NCI-H187 (cell line): ENCODE data around the gene MTERF1.

Experiments
- DNase-seq, 2 experiments: peaks; one replicate each; lab custom pipeline; 2025; lab: John Stamatoyannopoulos, UW

MTERF1 gene

GRCh38 chr7:91835091-91835825, 45.2 kb downstream of the MTERF1 start:
- no peak for DNase-seq

DNA sequence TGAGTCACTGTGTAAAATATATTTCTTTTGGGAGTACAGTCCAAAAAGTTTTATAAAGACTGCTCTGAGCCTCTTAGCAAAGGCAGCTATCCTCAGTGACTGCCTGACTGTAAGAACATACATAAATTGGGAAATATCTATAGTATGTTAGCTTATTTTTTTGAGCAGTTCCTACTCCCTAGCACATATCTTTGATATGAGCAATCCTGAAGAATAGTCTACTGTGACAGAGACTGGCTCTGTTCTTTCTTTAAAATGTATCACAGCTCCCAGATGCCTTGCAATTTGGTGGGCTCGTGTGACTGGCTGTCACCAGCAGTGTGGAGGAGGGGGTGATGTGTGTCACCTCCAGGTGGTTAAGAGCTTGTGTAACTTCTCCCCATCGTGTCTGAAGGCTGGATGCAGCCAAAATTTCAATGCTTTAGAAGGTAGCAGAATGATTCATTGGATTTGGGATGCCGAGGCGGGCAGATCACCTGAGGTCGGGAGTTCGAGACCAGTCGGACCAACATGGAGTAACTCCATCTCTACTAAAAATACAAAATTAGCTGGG, 47.9 kb downstream of the MTERF1 start:
- DNase-seq, result no peak

DNA sequence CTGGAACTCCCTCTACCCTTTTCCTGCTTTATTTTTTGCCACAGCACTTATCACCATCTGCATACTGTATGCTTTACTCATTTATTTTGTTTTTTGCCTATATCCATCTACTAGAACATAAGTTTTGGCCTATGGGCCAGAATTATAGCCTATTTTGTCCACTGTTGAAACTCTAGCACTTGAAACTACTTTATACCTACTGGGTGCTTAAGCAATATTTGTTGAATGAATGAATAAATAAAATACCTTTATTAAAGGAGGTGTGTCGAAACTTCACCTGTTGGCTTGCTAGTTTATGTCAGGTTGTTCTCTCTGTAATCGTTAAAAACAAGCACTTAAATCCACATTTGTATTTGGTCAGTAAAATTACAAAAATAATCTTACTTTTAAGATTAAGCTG, 53.3 kb downstream of the MTERF1 start:
- no peak for DNase-seq

DNA sequence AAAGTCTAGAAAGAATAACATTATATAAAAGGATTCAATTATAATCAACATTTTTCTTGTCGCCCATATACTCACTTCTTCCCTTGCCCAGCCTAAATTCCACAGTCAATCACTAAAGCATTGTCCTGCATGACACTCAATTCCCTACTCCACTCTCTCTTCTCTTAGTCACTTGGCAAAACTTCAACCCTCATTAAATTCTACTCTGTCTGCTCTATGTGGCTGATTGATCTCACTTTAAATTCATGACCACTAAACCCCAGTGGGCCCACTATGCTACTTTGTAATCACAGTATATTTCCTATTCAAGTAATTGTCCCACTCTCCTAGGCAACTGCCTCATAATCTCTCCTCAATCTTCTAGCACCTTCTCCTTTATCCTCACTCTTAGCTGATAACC, 54.1 kb downstream of the MTERF1 start:
- no peak for DNase-seq

GRCh38 chr7:91824201-91824600, 56.3 kb downstream of the MTERF1 start:
- DNase-seq, result no peak
